Measurements from ENCODE around the gene IGFBP5. TPM values are rescaled to one million over a fixed set of nuclear protein-coding genes. Genes with fewer than 3 reads are reported as not detected.

Gene IGFBP5
- total RNA-seq, 4 donors from 2014 or later: 480 to 2,812 (median 618) TPM

- peak overlapping the region; percentile 81 to 93 for H3K27ac ChIP-seq
- H3K27me3 ChIP-seq: no peaks in the 10 kb centered on the region
- no peaks in the 10 kb centered on the region for H3K9me3 ChIP-seq
- TF ChIP-seq, protein P1, sequence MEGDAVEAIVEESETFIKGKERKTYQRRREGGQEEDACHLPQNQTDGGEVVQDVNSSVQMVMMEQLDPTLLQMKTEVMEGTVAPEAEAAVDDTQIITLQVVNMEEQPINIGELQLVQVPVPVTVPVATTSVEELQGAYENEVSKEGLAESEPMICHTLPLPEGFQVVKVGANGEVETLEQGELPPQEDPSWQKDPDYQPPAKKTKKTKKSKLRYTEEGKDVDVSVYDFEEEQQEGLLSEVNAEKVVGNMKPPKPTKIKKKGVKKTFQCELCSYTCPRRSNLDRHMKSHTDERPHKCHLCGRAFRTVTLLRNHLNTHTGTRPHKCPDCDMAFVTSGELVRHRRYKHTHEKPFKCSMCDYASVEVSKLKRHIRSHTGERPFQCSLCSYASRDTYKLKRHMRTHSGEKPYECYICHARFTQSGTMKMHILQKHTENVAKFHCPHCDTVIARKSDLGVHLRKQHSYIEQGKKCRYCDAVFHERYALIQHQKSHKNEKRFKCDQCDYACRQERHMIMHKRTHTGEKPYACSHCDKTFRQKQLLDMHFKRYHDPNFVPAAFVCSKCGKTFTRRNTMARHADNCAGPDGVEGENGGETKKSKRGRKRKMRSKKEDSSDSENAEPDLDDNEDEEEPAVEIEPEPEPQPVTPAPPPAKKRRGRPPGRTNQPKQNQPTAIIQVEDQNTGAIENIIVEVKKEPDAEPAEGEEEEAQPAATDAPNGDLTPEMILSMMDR (IDR thresholded peaks at IDR 0.05): no peak
- TF ChIP-seq POLR2A (IDR thresholded peaks at IDR 0.05): no peak
- no peaks in the 10 kb centered on the region for H3K36me3 ChIP-seq
- H3K4me1 ChIP-seq: peaks cover 4 to 17% of the 10 kb centered on the region in 2 donors
- intact Hi-C loops (cut with DNase I; ENCODE audit: low total_unique reads): no loop called here
- H3K4me3 ChIP-seq: no peak overlapping the region
- no peak for DNase-seq
Measured at GRCh38 chr2:216678813-216679657, 16.3 kb downstream of the IGFBP5 start.

DNA sequence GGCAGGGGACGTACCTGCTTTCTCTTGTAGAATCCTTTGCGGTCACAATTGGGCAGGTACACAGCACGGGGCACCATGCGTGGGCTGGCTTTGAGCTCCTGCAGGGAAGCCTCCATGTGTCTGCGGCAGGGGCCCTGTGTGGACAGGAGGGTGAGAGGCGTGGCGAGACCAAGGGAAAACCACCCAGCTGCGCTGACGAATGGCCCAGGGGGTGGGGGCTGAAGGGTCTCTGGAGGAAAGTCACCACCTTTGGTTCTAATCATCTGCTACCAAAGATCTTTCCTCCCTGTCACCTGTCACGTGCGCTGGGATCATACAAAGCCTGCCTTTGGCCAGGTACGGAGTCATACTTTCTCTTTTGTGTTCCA is 17.3 kb downstream of the IGFBP5 start:
- TF ChIP-seq, protein P1 (IDR thresholded peaks at IDR 0.05): no peak
- TF ChIP-seq POLR2A (IDR thresholded peaks at IDR 0.05): no peak
- intact Hi-C loops (cut with DNase I; ENCODE audit: low total_unique reads): no loop called here
- Histone ChIP-seq H3K4me1 (peaks cover under 1 to 13% of the 10 kb centered on the region in 2 donors), H3K4me3 (no peak overlapping the region), H3K36me3 (no peaks in the 10 kb centered on the region), H3K27me3 (no peaks in the 10 kb centered on the region), H3K27ac (peak overlapping the region; percentile 81 to 93), H3K9me3 (no peaks in the 10 kb centered on the region)
- DNase-seq: no peak

- no peak overlapping the region for H3K4me3 ChIP-seq
- no peaks in the 10 kb centered on the region for H3K9me3 ChIP-seq
- DNase-seq: no peak
- no peaks in the 10 kb centered on the region for H3K27me3 ChIP-seq
- intact Hi-C loops (cut with DNase I; ENCODE audit: low total_unique reads): no loop called here
- TF ChIP-seq, protein P1 (IDR thresholded peaks at IDR 0.05): no peak
- TF ChIP-seq POLR2A (IDR thresholded peaks at IDR 0.05): no peak
- H3K36me3 ChIP-seq: no peaks in the 10 kb centered on the region
- peaks cover 0 to 8% of the 10 kb centered on the region in 2 donors for H3K4me1 ChIP-seq
- peak overlapping the region; percentile 81 to 93 for H3K27ac ChIP-seq
Measured at GRCh38 chr2:216677439-216678097, 17.8 kb downstream of the IGFBP5 start.

DNA sequence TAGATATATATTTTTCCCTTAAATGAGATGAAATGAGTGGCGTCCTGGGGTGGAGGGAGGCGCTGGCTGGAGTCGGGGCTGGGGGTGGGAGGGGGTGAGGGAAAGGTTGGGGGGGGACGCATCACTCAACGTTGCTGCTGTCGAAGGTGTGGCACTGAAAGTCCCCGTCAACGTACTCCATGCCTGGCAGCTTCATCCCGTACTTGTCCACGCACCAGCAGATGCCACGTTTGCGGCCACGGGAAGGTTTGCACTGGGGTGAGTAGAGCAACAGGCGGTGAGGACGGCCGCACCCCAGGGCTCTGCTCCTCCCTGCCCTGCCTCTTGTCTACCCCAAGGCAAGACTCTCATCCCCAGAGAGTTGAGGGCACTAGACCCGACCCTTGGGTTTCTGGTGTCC is 18.7 kb downstream of the IGFBP5 start:
- TF ChIP-seq, protein P1 (IDR thresholded peaks at IDR 0.05): no peak
- Histone ChIP-seq H3K27me3 (no peaks in the 10 kb centered on the region), H3K4me1 (no peaks in the 10 kb centered on the region), H3K4me3 (no peak overlapping the region), H3K27ac (no peak overlapping the region), H3K9me3 (no peaks in the 10 kb centered on the region), H3K36me3 (no peaks in the 10 kb centered on the region)
- intact Hi-C loops (cut with DNase I; ENCODE audit: low total_unique reads): no loop called here
- no peak for DNase-seq

- Histone ChIP-seq H3K36me3 (no peaks in the 10 kb centered on the region), H3K4me1 (no peaks in the 10 kb centered on the region), H3K27ac (no peak overlapping the region), H3K27me3 (no peaks in the 10 kb centered on the region), H3K4me3 (no peak overlapping the region), H3K9me3 (no peaks in the 10 kb centered on the region)
- intact Hi-C loops (cut with DNase I; ENCODE audit: low total_unique reads): no loop called here
- no peak for TF ChIP-seq POLR2A (IDR thresholded peaks at IDR 0.05)
- TF ChIP-seq, protein P1 (IDR thresholded peaks at IDR 0.05): no peak
- no peak for DNase-seq
Measured at GRCh38 chr2:216674376-216674775, 21.0 kb downstream of the IGFBP5 start.
